ENCODE measurements around the gene RABL2B. TPM values are rescaled to one million over a fixed set of nuclear protein-coding genes. Genes with fewer than 3 reads are reported as not detected.

Gene RABL2B
- total RNA-seq, 1 experiment from 2014 or later, result 15.5 TPM

DNA sequence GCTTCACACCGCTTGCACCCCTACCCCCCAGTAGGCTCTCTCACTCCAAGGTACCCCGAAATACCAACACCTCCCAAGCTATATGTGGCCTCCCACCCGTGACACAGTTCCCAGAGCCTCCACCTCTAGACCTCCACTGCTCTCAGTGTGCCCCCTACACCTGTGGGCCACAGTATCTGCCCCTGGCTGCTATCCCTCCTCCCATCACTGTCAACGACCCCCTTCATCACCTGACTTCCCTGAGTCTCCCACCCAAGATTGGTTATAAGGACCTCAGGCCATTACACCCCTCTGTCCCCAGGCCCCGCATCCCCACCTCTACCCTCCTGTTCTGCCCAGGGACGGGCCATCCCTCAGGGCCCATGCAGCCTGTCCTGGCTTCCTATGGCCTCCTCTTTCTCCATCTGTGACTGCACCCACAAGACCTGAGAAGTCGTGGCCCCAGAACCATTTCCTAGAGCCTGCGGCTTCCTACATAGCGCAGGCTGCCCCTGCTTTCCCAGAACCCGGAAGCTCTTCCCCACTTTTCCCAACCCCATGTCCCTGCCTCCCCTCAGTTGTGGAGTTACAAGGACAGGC, 44.7 kb downstream of the RABL2B start:
- no peak for DNase-seq (ENCODE audit: low spot score)

DNA sequence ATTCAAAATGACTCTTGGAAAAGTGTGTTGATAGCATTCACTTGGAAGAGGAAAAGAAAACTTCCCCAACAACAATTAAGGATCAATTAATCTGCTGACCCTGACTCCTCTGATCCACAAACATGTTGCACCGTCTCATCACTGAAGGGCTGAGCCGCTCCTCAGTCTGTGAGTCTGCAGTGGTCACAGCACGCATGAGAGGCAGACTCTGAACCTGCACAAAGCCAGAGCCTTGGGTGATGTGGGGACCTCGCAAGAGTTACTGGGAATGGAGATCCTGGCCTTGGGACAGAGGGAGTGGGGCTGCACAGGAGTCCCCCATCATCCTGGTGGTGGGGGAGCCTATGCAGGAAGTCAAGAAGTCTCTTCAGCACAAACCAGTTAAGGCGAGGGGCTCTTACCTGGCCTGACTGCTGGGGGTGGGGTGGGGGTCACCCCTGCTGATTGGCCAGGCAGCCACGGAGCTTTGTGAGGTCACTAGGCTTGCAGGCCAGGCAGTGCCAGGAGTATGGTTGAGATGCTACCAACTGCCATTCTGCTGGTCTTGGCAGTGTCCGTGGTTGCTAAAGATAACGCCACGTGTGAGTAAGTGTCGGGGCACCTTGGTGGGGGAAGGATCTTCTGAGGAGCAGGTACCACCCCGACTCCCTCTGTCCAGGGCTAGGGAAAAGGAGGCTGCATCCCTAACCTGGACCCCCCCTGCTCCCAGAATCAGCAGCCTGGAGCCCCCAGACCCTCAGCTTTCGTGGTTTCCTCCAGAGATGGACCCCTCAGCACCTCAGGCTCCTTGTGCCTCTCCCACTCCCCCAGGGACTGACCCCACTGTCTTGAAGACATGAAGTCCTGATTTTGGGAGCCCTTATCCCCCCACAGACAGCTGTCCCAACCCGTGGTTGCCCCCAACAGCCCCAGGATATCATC, 45.4 kb downstream of the RABL2B start, which contains the start of gene ACR:
ACR (plus strand) TSS at position 477 of the 921 bp plus-strand sequence; CDS start at position 509, 32 bp downstream.
- no peak for DNase-seq (ENCODE audit: low spot score)

DNA sequence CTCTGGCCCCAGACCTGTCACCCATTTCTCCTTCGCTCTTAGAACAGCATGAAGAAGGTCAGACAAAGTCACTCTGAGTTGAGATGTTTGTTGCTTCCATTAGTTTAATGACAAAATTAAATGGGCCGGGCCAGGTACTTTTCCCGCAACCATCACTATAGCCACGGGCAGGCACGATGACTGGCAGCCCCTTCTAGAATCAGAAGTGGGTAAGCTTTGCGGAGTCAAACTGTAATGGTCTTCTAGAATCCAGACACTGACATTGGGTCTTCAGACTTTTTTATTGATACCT, 47.8 kb downstream of the RABL2B start:
- DNase-seq (ENCODE audit: low spot score), result no peak

DNA sequence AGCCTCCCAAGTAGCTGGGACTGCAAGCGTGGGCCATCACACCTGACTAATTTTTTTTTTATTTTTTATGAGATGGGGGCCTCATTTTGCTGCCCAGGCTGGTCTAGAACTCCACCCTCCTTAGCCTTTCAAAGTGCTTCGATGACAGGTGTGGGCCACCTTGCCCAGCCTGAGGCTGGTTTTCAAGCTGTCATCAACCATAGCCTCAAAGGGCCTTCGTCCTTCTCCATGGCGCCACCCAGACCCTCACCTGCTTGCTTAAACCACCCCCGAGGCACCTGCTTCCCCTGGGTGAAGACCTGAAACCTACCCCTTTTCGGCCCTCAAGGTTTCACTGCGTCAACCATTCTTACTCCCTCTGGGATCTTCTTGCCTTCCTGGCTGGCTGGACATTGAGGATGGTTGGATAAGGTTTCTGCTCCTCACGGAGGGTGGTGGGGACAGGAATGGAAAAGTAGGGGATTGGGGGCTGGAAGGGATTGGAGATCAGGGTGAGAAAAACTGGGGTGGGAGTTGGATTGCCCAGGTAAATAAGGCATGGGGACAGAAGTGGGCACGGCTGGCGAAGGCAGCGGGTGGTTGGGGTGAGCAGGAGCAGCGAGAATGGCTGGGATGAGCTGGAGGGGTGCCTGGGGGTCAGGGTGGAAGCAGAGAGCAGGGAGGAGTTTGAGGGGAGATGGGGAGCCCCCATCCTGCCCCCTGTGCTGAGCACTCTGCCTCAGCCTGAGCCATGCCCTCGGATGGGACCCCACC, 48.3 kb downstream of the RABL2B start:
- DNase-seq (ENCODE audit: low spot score), result no peak

DNA sequence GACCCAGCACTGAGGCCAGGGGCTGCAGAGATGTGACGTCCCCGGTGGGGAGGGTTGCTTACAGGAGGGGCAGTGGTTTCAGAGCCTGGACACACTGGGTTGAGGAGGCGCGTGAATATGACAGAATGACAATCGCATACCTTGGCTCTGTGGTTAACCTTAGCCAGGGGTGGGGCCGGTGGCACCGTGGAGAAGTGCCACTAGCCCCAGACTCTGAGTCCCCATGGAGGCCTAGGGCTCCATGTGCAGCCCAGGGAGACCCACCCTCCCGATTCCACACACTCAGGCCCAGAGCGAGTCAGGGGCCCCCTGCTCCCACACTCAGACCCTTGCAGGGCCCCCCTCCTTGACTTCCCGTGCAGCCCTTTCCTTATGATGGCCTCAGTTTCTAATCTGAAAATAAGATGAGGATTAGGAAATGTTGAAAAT, 49.1 kb downstream of the RABL2B start:
- DNase-seq (ENCODE audit: low spot score), result no peak

DNA sequence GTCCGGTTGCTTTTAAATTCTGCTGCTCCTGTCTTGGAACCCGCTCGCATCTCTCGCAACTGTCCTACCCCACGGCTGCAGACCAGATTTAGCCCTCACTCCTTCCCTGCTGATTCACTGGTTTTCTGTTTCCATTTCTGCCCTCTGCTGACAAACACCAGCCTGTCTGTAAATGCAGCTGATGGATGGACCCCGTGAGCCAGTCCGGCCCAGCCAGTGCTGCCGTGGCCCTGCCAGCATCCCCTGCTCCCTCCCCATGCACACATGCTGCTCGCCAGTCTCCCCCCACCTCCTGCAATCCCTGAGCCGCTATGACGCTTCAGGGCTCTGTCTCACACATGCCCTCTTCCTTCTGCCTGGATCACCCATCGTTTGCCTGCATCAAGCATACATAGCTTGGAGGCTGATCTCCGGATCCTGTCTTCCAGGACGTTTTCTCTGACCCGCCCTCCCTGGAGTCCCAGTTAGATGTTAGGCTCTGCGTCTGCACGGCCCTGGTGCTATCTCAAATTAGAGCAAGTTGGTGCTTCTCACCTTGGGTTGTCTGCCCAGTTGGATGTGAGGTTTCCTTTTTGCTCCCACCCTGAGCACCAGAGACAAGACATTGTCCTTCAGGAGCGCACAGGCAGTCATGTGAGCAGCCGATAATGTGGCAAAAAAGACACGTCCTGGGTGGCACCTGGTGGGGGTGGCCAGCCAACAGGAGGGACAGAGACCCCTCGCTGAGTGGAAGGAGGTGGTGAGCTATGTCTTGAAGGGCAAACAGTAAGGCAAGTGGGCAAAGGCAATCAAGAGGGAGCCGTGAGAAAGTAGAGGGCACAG, 49.7 kb downstream of the RABL2B start:
- no peak for DNase-seq (ENCODE audit: low spot score)

DNA sequence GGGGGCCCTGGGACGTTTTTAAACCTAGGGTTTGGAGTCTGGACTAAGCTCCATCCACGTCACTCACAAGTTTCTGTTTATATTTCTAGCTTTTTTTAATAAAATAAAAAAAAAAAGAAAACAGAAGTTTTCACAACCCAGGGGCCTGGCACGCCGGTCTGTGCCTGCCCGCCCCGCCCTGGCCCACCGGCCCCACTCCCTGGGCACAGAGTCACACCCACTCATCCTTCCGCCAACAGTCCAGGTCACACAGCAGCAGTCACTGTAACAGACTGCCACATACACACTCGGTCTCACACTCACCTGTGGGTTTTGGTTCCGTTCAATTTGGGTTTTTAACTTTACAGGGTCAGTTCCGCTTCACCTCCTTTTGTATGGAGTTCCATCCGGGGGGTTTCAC, 50.8 kb downstream of the RABL2B start:
- no peak for DNase-seq (ENCODE audit: low spot score)

DNA sequence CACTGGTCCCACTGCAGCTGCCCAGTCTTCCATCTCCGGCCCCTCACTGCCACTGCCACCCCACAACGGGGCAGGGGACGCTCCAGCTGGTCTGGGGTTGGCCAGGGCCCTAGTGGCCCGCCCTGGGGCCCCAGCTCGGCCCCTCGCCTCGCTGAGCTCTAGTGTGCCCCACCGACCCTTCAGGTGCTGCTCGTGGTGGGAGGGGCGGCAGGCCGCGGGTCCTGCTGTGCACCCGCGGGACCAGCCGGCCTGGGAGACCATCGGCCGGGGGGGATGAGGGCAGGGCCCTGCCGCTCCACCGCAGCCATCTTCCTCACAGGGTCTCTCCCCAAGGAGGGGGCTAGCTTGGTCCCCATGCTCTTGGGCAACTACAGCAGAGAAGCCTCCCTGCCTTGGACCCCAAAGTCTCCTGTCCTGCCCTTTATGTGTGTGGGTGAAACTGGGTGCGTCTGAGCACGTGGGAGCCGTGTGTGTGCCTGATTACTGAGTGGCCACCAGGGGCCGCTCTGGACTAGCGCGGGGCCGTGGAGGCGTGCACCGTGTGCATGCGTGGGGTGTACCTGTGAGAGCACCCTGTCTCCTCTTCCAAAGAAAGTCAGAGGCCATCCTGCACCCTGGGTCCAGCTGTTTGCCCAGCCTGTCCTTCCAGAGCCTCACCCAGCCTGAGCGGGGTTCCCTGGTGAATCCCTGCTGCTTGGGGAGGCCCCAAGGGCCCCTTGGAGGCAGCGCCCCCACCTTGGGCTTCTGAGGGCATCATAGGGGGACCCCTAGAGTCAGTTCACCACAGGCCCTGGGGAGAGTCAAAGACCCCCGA, 51.4 kb downstream of the RABL2B start:
- peak; percentile 52 for DNase-seq (ENCODE audit: low spot score)

DNA sequence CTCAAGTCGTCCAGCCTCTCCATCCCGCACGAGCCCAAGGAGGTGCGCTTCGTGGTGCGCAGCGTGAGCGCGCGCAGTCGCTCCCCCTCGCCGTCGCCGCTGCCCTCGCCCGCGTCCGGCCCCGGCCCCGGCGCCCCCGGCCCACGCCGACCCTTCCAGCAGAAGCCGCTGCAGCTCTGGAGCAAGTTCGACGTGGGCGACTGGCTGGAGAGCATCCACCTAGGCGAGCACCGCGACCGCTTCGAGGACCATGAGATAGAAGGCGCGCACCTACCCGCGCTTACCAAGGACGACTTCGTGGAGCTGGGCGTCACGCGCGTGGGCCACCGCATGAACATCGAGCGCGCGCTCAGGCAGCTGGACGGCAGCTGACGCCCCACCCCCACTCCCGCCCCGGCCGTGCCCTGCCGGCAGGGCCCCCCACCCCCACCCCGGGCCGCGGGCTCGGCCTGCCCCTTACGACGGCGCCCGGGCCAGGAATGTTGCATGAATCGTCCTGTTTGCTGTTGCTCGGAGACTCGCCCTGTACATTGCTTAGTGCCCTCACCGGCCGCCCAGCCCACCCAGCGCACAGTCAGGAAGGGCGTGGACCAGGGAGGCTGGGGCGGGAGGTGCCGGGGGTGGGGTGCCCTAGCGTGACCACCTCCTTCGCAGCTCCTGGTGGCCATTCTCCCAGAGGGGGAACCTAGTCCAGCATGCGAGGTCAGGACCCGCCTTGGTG, 52.3 kb downstream of the RABL2B start:
- no peak for DNase-seq (ENCODE audit: low spot score)

DNA sequence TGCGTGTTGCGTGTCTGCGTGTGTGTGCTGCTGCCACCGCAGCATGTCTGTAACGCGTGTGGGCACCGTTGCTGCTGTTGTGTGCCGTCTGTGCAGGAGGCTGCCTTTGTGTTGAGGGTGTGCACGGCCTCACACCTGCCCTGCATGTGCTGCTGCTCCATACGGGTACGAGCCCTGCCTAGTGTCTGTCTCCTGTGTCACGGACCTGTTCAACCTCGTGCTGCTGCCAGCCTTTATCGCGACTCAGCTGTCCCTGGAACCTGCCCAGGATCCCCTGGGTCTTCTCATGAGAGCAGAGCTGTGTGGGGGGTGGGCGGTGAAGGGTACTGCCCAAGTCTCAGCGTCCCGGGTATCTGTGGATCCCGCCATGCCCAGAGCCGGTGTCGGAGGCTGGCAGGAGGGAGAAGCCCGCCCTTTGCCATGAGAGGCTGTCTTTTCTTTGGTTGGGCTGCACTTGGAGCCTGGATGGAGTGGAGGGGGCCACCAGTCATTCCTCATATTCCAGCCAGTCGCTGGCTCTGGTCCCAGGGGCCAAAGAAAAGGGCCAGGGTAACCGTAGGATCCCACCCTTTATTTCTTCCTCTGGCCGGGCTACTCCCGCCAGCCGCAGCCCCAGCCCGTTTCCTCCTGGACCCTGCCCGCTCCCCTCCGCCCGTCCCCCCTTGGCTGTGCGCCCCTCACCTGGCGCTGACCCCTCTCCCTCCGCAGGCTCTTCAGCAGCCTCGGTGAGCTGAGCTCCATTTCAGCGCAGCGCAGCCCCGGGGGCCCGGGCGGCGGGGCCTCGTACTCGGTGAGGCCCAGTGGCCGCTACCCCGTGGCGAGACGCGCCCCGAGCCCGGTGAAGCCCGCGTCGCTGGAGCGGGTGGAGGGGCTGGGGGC, 53.2 kb downstream of the RABL2B start:
- no peak for DNase-seq (ENCODE audit: low spot score)

DNA sequence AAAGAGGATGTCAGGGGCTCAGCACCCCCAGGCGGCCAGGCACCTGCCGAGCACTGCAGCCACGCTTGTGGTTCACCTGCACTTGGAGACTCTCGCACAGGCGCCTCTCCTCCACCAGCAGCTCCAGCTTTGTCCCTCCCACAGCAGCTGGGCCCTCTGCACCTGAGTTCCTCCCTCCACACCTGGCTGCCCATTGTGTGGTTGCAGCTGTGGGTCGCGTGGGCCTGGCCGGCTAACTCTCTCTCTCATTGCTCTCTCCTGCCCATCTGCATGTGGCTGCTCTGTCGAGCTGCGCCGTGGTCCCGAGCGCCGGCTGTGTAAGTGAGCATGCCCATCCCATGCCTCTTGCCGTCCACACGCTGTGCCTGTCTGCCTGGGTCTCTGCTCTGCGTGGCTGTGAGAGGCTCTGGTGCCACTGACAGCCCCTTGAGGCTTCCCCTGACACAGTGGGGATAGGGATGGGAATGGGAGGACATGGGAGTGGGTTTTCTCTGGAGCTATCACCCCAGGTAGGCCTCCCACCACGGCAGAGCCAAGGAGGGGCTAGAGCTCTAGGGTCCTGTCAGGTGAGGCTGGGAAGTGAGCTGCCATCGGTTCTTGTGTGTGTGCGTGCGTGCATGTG, 53.9 kb downstream of the RABL2B start:
- DNase-seq (ENCODE audit: low spot score), result no peak

DNA sequence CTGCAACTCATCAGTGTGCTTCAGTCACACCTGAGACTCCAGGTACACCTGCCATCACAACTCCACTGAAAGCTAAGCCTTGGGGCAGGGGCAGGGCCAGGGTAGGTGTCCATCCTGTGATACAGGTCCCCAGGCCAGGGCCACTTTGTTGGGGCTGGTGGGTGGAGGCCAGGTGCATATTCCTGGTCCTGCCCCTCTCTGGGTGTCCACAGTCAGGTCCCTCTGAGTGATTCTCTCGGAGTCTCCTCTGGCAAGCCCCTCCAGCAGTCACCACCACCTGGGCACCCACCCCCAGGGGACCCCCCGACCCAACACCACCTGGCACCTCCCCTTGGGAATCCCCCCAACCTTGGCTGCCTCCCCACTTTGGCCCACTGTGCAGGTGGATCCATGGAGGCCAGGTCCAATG, 54.9 kb downstream of the RABL2B start:
- no peak for DNase-seq (ENCODE audit: low spot score)

DNA sequence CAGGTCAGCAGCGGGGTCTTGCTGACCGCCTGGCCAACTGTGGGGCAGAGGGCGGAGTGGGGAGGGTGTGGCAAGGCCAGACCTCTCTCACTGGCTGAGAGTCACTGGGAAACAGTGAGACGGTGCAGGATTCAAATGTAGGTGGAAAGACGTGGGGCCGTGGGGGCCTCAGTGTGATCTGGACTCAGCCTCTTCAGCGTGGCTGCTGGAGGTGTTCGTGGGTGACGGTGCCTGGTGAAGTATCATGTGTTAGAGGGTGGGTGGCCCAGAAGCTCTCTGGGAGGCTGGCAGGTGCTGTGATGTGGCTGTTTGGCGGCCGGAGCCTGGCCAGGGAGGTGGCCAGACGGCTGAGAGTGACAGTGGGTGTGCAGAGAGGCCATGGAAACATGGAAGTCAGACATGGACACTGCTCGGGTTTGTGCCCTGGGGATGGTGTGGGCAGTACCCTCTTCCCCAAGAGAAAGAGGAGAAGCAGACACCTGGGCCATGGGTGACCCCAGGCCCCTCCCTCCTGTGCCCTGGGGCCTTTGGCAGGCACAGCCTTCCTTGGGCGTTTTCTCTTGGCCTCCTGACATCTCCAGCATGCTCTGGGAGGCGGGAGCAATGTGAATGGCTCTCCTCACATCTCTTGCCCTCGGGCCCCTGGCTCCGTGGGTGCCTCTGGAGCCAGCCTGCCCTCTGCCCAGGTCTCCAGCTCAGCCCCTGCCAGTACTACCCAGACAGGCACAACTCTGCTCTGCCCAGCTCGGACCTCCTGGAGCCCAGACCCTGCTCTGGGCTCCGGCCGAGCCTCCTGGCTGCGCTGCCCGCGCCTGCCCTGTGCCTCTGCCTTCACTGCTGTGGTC, 55.5 kb downstream of the RABL2B start:
- DNase-seq (ENCODE audit: low spot score), result no peak

DNA sequence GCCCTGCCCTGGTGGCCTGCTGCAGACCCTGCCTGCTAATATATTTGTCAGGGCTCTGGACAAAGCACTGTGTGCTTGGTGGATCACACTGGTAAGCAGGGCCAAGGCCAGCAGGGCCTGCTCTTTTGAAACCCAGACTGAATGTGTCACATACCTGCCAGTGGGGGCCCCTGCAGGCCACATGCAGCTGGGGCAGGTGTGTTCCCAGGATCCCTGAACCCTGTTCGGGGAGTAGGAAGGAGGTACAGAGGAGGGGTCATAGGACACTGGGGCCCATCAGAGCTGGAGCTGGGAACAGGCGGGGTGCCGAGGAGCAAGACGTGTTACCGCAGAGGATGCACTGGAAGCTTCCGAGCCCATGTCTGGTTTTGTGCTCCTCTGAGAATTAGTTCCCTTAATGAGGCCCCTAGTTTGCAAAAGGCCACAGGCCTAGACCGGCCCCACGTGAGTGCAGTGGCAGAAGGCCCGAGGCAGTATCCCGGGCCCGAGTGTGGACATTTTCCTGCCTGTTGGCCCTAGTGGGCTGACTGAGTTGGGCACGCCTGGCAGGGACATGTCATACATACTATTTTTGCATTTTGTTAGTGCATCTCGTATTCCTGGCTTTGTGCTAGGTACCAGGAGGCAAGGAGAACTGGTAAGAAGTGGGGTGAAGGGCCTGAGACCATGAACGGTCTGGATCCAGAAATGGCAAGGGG, 56.6 kb downstream of the RABL2B start:
- no peak for DNase-seq (ENCODE audit: low spot score)

DNA sequence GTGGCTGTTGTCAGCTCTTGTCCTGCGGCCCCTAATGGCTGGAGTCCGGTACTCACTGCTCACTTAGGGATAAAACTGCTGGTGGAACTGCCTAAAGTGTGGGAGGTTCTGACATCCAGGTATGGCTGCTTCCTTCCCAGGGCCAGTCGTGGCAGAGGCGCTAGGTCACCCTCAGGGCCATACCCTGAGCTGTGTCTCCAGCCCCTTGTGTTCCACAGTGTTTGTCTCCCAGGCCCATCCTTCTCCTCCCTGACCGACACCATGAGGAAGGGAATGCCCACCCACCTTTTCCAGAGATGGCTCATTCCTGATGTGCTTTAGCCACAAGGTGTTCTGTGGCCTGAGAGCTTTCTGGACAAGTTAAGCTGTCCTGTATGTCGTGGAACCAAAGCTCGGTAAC, 57.8 kb downstream of the RABL2B start:
- DNase-seq (ENCODE audit: low spot score), result no peak

DNA sequence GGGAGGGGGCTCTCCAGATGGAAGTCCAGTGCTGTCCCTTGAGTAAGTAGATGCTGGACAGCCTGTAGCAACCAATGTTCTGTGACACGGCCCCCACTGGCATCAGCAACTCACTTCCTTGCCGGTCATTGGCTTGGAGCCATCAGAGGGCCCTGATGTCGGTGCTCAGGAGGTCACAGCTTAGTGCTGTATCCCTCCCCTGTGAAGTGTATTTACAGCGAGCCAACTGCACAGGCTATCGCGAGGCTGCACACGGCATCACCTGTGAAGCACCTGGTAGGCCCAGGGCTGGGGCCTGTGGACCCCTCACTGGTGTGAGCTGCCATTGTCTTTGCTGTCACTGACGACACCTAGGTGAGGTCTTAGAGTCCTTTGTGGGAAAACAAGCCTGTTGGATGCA, 58.8 kb downstream of the RABL2B start:
- no peak for DNase-seq (ENCODE audit: low spot score)

DNA sequence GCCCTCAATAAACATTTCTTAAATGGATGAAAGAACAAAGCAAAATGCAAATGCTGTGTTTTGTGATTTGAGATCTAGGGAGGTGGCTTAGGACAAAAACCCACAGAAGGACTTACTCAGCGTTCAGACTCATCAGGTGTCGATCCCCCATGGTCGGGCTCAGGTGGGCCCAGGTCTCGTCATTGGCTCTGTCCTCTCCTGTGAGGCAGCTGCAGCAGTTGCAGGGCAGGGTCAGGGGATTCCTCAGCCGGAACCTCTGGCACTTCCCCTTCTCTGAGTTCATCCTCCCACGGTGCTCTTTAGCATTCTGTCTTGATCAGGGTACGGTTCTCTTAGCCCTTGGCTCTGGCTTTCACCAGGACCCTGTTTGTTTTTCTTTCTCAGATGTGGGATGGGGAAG, 59.4 kb downstream of the RABL2B start:
- no peak for DNase-seq (ENCODE audit: low spot score)
